Measurements from ENCODE around the gene SPON2.

Gene SPON2

DNA sequence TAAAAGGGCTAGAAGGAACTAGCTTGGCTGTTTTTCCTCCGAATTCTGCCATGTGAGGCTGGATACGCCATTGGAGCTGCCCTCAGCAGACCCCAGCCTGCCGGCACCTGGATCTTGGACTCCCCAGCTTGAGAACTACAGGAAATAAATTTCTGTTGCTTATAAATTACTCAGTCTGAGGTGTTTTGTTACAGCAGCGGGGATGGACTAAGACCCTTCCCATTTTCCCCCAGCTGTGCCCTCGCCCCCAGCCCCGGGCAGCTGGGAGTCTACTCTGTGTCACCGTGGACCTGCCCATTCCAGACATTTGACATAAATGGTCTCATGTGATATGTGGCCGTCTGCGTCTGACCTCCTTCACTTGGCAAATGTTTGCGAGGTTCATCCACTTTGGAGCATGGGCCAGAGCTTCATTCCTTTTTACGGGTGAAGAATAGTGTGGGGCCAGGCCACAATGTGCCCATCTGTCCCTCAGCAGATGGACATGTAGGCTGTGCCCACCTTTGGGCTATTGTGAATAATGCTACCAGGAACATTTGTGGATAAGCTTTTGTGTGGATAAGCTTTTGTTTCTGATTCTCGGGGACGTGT lies 30.7 kb upstream of the SPON2 start:
- no peak overlapping the region for H3K27ac ChIP-seq
- H3K4me1 ChIP-seq (ENCODE audit: control insufficient read depth in 1 of 2, insufficient read depth in 1 of 2, low read depth in 1 of 2, low read length in 1 of 2) = peaks cover 19 to 20% of the 10 kb centered on the region in 2 experiments
- TF ChIP-seq, protein P1, sequence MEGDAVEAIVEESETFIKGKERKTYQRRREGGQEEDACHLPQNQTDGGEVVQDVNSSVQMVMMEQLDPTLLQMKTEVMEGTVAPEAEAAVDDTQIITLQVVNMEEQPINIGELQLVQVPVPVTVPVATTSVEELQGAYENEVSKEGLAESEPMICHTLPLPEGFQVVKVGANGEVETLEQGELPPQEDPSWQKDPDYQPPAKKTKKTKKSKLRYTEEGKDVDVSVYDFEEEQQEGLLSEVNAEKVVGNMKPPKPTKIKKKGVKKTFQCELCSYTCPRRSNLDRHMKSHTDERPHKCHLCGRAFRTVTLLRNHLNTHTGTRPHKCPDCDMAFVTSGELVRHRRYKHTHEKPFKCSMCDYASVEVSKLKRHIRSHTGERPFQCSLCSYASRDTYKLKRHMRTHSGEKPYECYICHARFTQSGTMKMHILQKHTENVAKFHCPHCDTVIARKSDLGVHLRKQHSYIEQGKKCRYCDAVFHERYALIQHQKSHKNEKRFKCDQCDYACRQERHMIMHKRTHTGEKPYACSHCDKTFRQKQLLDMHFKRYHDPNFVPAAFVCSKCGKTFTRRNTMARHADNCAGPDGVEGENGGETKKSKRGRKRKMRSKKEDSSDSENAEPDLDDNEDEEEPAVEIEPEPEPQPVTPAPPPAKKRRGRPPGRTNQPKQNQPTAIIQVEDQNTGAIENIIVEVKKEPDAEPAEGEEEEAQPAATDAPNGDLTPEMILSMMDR (IDR thresholded peaks at IDR 0.05) = no peak
- no peaks in the 10 kb centered on the region for H3K9me3 ChIP-seq
- H3K4me3 ChIP-seq (ENCODE audit: low read depth in 1 of 2, low read length in 1 of 2) = no peak overlapping the region
- H3K27me3 ChIP-seq = peaks cover 24% of the 10 kb centered on the region
- H3K36me3 ChIP-seq = no peaks in the 10 kb centered on the region

DNA sequence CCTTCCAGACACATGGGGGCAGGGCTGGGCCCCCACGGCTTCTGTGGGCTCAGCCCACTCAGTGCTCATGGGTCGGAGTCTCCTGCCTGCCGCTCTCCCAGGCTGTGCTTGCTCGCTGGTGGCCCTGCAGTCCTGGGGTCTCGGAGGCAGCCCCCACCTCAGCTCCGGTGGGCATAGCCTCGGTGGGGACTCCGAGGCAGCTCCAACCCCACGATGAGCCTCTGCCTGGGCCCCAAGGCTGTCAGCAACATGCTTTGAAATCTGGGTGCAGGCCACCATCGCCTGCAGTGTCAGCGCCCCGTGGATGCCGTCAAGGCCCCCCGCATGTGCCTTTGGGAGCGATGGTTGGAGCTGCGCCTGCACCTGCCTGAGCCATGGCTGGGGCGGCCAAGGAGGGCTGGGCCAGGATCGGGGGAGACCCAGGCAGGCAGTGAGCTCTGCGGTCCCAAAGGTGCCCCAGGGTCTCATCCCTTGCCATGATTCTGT lies 30.2 kb upstream of the SPON2 start:
- peaks cover 19 to 20% of the 10 kb centered on the region in 2 experiments for H3K4me1 ChIP-seq (ENCODE audit: control insufficient read depth in 1 of 2, insufficient read depth in 1 of 2, low read depth in 1 of 2, low read length in 1 of 2)

DNA sequence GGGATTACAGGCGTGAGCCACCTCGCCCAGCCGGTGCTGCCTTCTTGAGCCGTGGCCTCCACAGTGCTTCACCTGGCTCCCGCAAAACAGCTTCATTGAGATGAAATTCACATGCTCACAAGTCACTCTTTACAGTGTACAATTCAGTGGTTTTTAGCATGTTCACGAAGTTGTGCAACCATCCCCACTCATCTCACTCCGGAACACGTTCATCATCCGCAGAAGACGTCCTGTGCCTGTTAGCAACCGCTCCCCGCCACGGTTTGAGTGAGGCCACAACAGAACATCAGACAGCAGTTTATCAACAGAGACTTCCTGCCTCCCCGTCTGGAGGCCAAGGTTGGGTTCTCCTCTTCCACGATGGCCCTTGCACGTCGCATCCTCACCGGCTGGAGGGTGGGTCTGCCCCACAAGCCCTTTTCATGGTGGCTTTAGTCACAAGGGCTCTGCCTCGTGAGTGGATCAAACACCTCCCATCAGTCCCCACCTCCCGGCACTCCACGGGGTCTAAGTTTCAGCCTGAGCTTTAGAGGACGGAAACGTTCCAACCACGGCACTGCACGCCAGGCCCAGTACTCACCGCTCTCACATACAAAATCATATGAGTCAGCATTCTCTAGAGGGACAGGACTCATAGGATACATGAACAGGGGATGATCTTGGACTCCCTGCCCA lies 29.6 kb upstream of the SPON2 start:
- H3K4me1 ChIP-seq (ENCODE audit: control insufficient read depth in 1 of 2, insufficient read depth in 1 of 2, low read depth in 1 of 2, low read length in 1 of 2) = peaks cover 19 to 20% of the 10 kb centered on the region in 2 experiments
- no peaks in the 10 kb centered on the region for H3K36me3 ChIP-seq
- peak overlapping the region; percentile 15 to 20 for H3K4me3 ChIP-seq (ENCODE audit: low read depth in 1 of 2, low read length in 1 of 2)
- H3K9me3 ChIP-seq = no peaks in the 10 kb centered on the region
- peak overlapping the region; percentile 46 for H3K27ac ChIP-seq
- TF ChIP-seq, protein P1 (IDR thresholded peaks at IDR 0.05) = no peak
- peaks cover 24% of the 10 kb centered on the region for H3K27me3 ChIP-seq

More for the DNA sequence above, 30.2 kb upstream of the SPON2 start:
- H3K27me3 ChIP-seq = peaks cover 24% of the 10 kb centered on the region
- H3K9me3 ChIP-seq = no peaks in the 10 kb centered on the region
- H3K36me3 ChIP-seq = no peaks in the 10 kb centered on the region
- no peak overlapping the region for H3K27ac ChIP-seq
- TF ChIP-seq, protein P1 (IDR thresholded peaks at IDR 0.05) = no peak
- H3K4me3 ChIP-seq (ENCODE audit: low read depth in 1 of 2, low read length in 1 of 2) = no peak overlapping the region

GRCh38 chr4:1200425-1201035 lies 28.1 kb upstream of the SPON2 start:
- peak overlapping the region in 1 of 2 experiments; percentile 15 for H3K4me3 ChIP-seq (ENCODE audit: low read depth in 1 of 2, low read length in 1 of 2)
- TF ChIP-seq, protein P1 (IDR thresholded peaks at IDR 0.05) = no peak
- H3K27me3 ChIP-seq = peaks cover 24% of the 10 kb centered on the region
- H3K9me3 ChIP-seq = no peaks in the 10 kb centered on the region
- H3K27ac ChIP-seq = no peak overlapping the region
- peaks cover 19 to 20% of the 10 kb centered on the region in 2 experiments for H3K4me1 ChIP-seq (ENCODE audit: control insufficient read depth in 1 of 2, insufficient read depth in 1 of 2, low read depth in 1 of 2, low read length in 1 of 2)
- H3K36me3 ChIP-seq = no peaks in the 10 kb centered on the region

GRCh38 chr4:1199556-1200331 lies 27.4 kb upstream of the SPON2 start:
- Histone ChIP-seq H3K27me3 (peaks cover 24% of the 10 kb centered on the region), H3K9me3 (no peaks in the 10 kb centered on the region), H3K4me1 (ENCODE audit: control insufficient read depth in 1 of 2, insufficient read depth in 1 of 2, low read depth in 1 of 2, low read length in 1 of 2) (peaks cover 19 to 20% of the 10 kb centered on the region in 2 experiments), H3K27ac (no peak overlapping the region), H3K4me3 (ENCODE audit: low read depth in 1 of 2, low read length in 1 of 2) (no peak overlapping the region), H3K36me3 (no peaks in the 10 kb centered on the region)
- TF ChIP-seq, protein P1 (IDR thresholded peaks at IDR 0.05) = no peak
